Right ventricle myocardium superior (tissue), 1 donor: Measurements from ENCODE around the gene JMJD8. TPM values are rescaled to one million over a fixed set of nuclear protein-coding genes. Genes with fewer than 3 reads are reported as not detected.
A peak's percentile ranks its signal among the peaks of the same experiment; 100 is the strongest.

Experiments used
- ATAC-seq: fragments of 200-7000 bp; cut with Tn5 transposase; one replicate; pipeline ENCODE4 v1.9.1; 2020; ENCODE audit warnings: mild to moderate bottlenecking; ENCODE audit not compliant: poor library complexity
- DNase-seq: peaks from one replicate; pipeline ENCODE4 v3.0.0-alpha.2; 2020
- intact Hi-C: fragments of 100-400 bp; cut with DNase I; formaldehyde crosslinking; loops from one replicate; pipeline ENCODE4 v1.11.2; 2022
- total RNA-seq: library from RNA; stranded (reverse); fragmentation: NEBNext Ultra II Directional; extraction: Animal tissue kit (Norgen Biotek cat#: 25700); gene quantifications from one replicate; pipeline ENCODE4 v1.2.1, GENCODE V29; 2021
- donor health status: DM: no; HTN: yes; CAD: no; lungs with severe emphysema.

The JMJD8 gene
- total RNA-seq, 1 donor from 2014 or later: 42.4 TPM

GRCh38 chr16:637081-638018, 46.8 kb downstream of the JMJD8 start:
- intact Hi-C loops: loop anchor here (5.0 kb wide), 1 partner anchor 50 kb away; no protein-coding TSS in a partner anchor
- peak; percentile 92 for DNase-seq
- ATAC-seq: peak; percentile 80

GRCh38 chr16:636206-637080, 47.7 kb downstream of the JMJD8 start, which contains the start of gene METTL26:
Gene METTL26, minus strand, starts transcription at chr16:636305. Its CDS starts 15 bp downstream, at chr16:636290.
- peak; percentile 91 for ATAC-seq
- DNase-seq: peak; percentile 98
- intact Hi-C loops: loop anchor here (5.0 kb wide), 1 partner anchor 49 kb away; no protein-coding TSS in a partner anchor

- intact Hi-C loops: loop anchor here (5.0 kb wide), 1 partner anchor 48 kb away; no protein-coding TSS in a partner anchor
- DNase-seq: no peak
- no peak for ATAC-seq
These were observed 48.4 kb downstream of the JMJD8 start for GRCh38 chr16:635573-636205.

- ATAC-seq: no peak
- DNase-seq: no peak
These were observed 49.1 kb downstream of the JMJD8 start for GRCh38 chr16:634996-635395.

GRCh38 chr16:634051-634670, 50.0 kb downstream of the JMJD8 start:
- ATAC-seq (no peak), DNase-seq (peak; percentile 40)
- intact Hi-C loops: no loop called here

More at GRCh38 chr16:634996-635395, 49.1 kb downstream of the JMJD8 start:
- intact Hi-C loops: loop anchor here (5.0 kb wide), 1 partner anchor 48 kb away; no protein-coding TSS in a partner anchor

GRCh38 chr16:633336-634050, 50.6 kb downstream of the JMJD8 start:
- intact Hi-C loops: no loop called here
- no peak for ATAC-seq
- DNase-seq: peak; percentile 41

- ATAC-seq (no peak), DNase-seq (peak; percentile 40)
- intact Hi-C loops: no loop called here
These were observed 51.4 kb downstream of the JMJD8 start for GRCh38 chr16:632486-633335.

- ATAC-seq (no peak), DNase-seq (no peak)
- intact Hi-C loops: no loop called here
These were observed 52.3 kb downstream of the JMJD8 start for GRCh38 chr16:631808-632358.

Other genes starting within 250 kb of the JMJD8 start
- gene CAPN15, start 156.6 kb downstream of the JMJD8 start, total RNA-seq: 17.7 TPM
- not detected for gene PRR35, start 123.9 kb downstream of the JMJD8 start, total RNA-seq
- gene NHLRC4, start 117.3 kb downstream of the JMJD8 start, total RNA-seq: 0.38 TPM
- 18.0 TPM for gene PIGQ, start 114.4 kb downstream of the JMJD8 start, total RNA-seq
- gene RAB40C, start 94.3 kb downstream of the JMJD8 start, total RNA-seq: 11.0 TPM
- gene WFIKKN1, start 53.3 kb downstream of the JMJD8 start, total RNA-seq: 0.13 TPM
- gene METTL26, start 48.0 kb downstream of the JMJD8 start, total RNA-seq: 52.5 TPM
- gene MCRIP2, start 42.5 kb downstream of the JMJD8 start, total RNA-seq: 205 TPM
- gene WDR90, start 35.0 kb downstream of the JMJD8 start, total RNA-seq: 10.8 TPM
- gene RHOT2, start 16.2 kb downstream of the JMJD8 start, total RNA-seq: 81.9 TPM
- 2.0 TPM for gene RHBDL1, start 8.7 kb downstream of the JMJD8 start, total RNA-seq
- gene STUB1, start 3.9 kb downstream of the JMJD8 start, total RNA-seq: 126 TPM
- 7.6 TPM for gene WDR24, start 6.1 kb upstream of the JMJD8 start, total RNA-seq
- gene FBXL16, start 21.5 kb upstream of the JMJD8 start, total RNA-seq: not detected
- 59.6 TPM for gene METRN, start 30.8 kb upstream of the JMJD8 start, total RNA-seq
- gene ANTKMT, start 36.8 kb upstream of the JMJD8 start, total RNA-seq: 27.5 TPM
- gene CCDC78, start 42.1 kb upstream of the JMJD8 start, total RNA-seq: 0.32 TPM
- gene HAGHL, start 42.8 kb upstream of the JMJD8 start, total RNA-seq: 13.8 TPM
- gene CIAO3, start 56.7 kb upstream of the JMJD8 start, total RNA-seq: 29.2 TPM
- gene MSLN, start 76.4 kb upstream of the JMJD8 start, total RNA-seq: 1.0 TPM
- 7.8 TPM for gene RPUSD1, start 104.0 kb upstream of the JMJD8 start, total RNA-seq
- gene CHTF18, start 104.3 kb upstream of the JMJD8 start, total RNA-seq: 3.7 TPM
- not detected for gene GNG13, start 116.4 kb upstream of the JMJD8 start, total RNA-seq